HepG2 (cell line): ENCODE measurements around the gene SSR2. TPM values are rescaled to one million over a fixed set of nuclear protein-coding genes. Genes with fewer than 3 reads are reported as not detected.
A peak's percentile ranks its signal among the peaks of the same experiment; 100 is the strongest.

ENCODE experiments used
- ATAC-seq: fragments of 200-7000 bp; cut with Tn5 transposase; 3 replicates; pipeline ENCODE4 v1.9.1; 2020; ENCODE audit warnings: mild to moderate bottlenecking, moderate library complexity
- BruUV-seq: library from RNA; stranded (reverse); fragments of 400-500 nt; replicated peaks from 2 replicates; lab custom pipeline; 2021; lab: Mats Ljungman, UMichigan
- CTCF ChIA-PET: fragments of 300-600 bp; formaldehyde crosslinking; extraction: SDS; loops from one replicate; lab custom pipeline; 2021; ENCODE audit warnings: low total read pairs, inconsistent platforms, low intra/inter-chr PET ratio; lab: Yijun Ruan, JAX
- POLR2A ChIA-PET: fragments of 350-600 bp; sonication (Branson Sonifier 250); formaldehyde crosslinking; loops from one replicate; lab custom pipeline; 2020; ENCODE audit warnings: antibody characterized with exemption, inconsistent platforms; lab: Yijun Ruan, JAX
- DNase-seq: peaks from one replicate; pipeline ENCODE4 v3.0.0-alpha.2; 2015; ENCODE audit warnings: low spot score
- FAIRE-seq: peaks from 3 replicates; lab custom pipeline; 2011; peaks lifted over from hg19 to GRCh38; lab: Jason Lieb, UNC
- H2AFZ ChIP-seq: one replicate; pipeline ENCODE4 v1.6.1; 2011; ENCODE audit warnings: low read length, inconsistent platforms
- H3K27ac ChIP-seq: fragments of 300-600 bp; 3 replicates; pipeline ENCODE4 v1.8.0; 2011; ENCODE audit warnings: mixed run types, mild to moderate bottlenecking, mixed read lengths, low read length, inconsistent platforms; ENCODE audit not compliant: insufficient read depth; ENCODE audit errors: extremely low read length
- H3K27me3 ChIP-seq, 2 experiments: fragments of 200-600 bp in 1 of 2; 2 replicates in 1 of 2; 3 replicates in 1 of 2; pipeline versions ENCODE4 v1.6.0 to v1.8.0; 2011; ENCODE audit warnings: low read length in 2 of 2, mild to moderate bottlenecking in 2 of 2, moderate library complexity in 2 of 2, inconsistent platforms in 1 of 2; ENCODE audit not compliant: insufficient read depth in 2 of 2, control insufficient read depth in 1 of 2
- H3K36me3 ChIP-seq, 2 experiments: fragments of 200-600 bp in 1 of 2; replicated peaks in 1 of 2; 2 replicates in 1 of 2; 3 replicates in 1 of 2; pipeline versions ENCODE4 v1.5.1 to v1.8.0; 2011; ENCODE audit warnings: low read length in 2 of 2, inconsistent platforms in 1 of 2; ENCODE audit not compliant: insufficient read depth in 2 of 2, control insufficient read depth in 1 of 2
- H3K4me1 ChIP-seq: 2 replicates; pipeline ENCODE4 v1.5.1; 2012; ENCODE audit warnings: low read length, inconsistent platforms; ENCODE audit not compliant: insufficient read depth
- H3K4me2 ChIP-seq: 2 replicates; pipeline ENCODE4 v1.6.0; 2011; ENCODE audit warnings: low read depth, low read length, inconsistent platforms
- H3K4me3 ChIP-seq, 3 experiments: fragments of 200-600 bp in 1 of 3; sonication (generic), shearing (Covaris generic) in 1 of 3; replicated peaks in 1 of 3; 2 replicates each; pipeline ENCODE4 v1.5.1; 2011 to 2016; ENCODE audit warnings: low read length in 3 of 3, inconsistent platforms in 2 of 3, low read depth in 2 of 3, mild to moderate bottlenecking in 2 of 3, control low read depth in 1 of 3, mixed read lengths in 1 of 3; ENCODE audit not compliant: insufficient read depth in 1 of 3
- H3K79me2 ChIP-seq: one replicate; pipeline ENCODE4 v1.6.1; 2011; ENCODE audit warnings: low read length, inconsistent platforms; ENCODE audit not compliant: insufficient read depth
- H3K9ac ChIP-seq: 2 replicates; pipeline ENCODE4 v1.6.0; 2011; ENCODE audit warnings: mild to moderate bottlenecking, low read depth, low read length, inconsistent platforms; ENCODE audit not compliant: insufficient read depth
- H3K9me3 ChIP-seq: 2 replicates; pipeline ENCODE4 v1.5.1; 2012; ENCODE audit warnings: mild to moderate bottlenecking, low read length
- H4K20me1 ChIP-seq: 2 replicates; pipeline ENCODE4 v1.6.0; 2011; ENCODE audit warnings: inconsistent platforms, mild to moderate bottlenecking, low read length, moderate library complexity; ENCODE audit not compliant: insufficient read depth
- ATAD3A ChIP-seq: sonication (generic); formaldehyde crosslinking; IDR thresholded peaks from 2 replicates; pipeline ENCODE4 v1.4.0; 2020; ENCODE audit warnings: missing genetic modification reagents
- BRD4 ChIP-seq: sonication (generic); formaldehyde crosslinking; IDR thresholded peaks from 2 replicates; pipeline ENCODE4 v1.4.0; 2020; ENCODE audit warnings: missing genetic modification reagents
- EEA1 ChIP-seq: sonication (generic); formaldehyde crosslinking; IDR thresholded peaks from 2 replicates; pipeline ENCODE4 v1.5.1; 2020; ENCODE audit warnings: mild to moderate bottlenecking, missing genetic modification reagents, borderline replicate concordance
- HNF4A ChIP-seq: sonication (generic); formaldehyde crosslinking; IDR thresholded peaks from 2 replicates; pipeline ENCODE4 v1.4.0; 2020; ENCODE audit warnings: missing genetic modification reagents
- HOXA3 ChIP-seq: sonication (generic); formaldehyde crosslinking; IDR thresholded peaks from 2 replicates; pipeline ENCODE4 v1.5.0; 2020; ENCODE audit warnings: missing genetic modification reagents
- ISL2 ChIP-seq: sonication (generic); formaldehyde crosslinking; IDR thresholded peaks from 2 replicates; pipeline ENCODE4 v1.5.0; 2020; ENCODE audit warnings: missing genetic modification reagents
- KDM5B ChIP-seq: sonication (generic); formaldehyde crosslinking; IDR thresholded peaks from 2 replicates; pipeline ENCODE4 v1.4.0; 2020; ENCODE audit warnings: missing genetic modification reagents, mild to moderate bottlenecking, borderline replicate concordance
- LCORL ChIP-seq, 2 experiments: fragments of 450-650 bp in 1 of 2; sonication (generic) in 1 of 2; formaldehyde crosslinking in 1 of 2; IDR thresholded peaks; 2 replicates each; pipeline versions ENCODE4 v1.5.0 to v1.6.1; 2017 to 2020; ENCODE audit warnings: antibody characterized with exemption in 1 of 2, missing genetic modification reagents in 1 of 2
- RAD21 ChIP-seq: fragments of 450-650 bp; formaldehyde crosslinking; IDR thresholded peaks from 2 replicates; pipeline ENCODE4 v1.5.0; 2020; ENCODE audit warnings: mild to moderate bottlenecking
- RFX5 ChIP-seq: IDR thresholded peaks from 2 replicates; pipeline ENCODE4 v1.6.1; 2011; ENCODE audit warnings: low read depth, low read length, improper control_type of control experiment
- SRF ChIP-seq: IDR thresholded peaks from 2 replicates; pipeline ENCODE4 v1.6.1; 2011; ENCODE audit warnings: mild to moderate bottlenecking, low read depth, low read length, moderate library complexity
- TCF12 ChIP-seq, 2 experiments: fragments of 450-650 bp in 1 of 2; sonication (generic) in 1 of 2; formaldehyde crosslinking in 1 of 2; IDR thresholded peaks; 2 replicates each; pipeline versions ENCODE4 v1.6.1 to v1.8.0; 2017 to 2022; ENCODE audit warnings: antibody characterized with exemption in 1 of 2, mild to moderate bottlenecking in 1 of 2, missing genetic modification reagents in 1 of 2, moderate library complexity in 1 of 2
- ZNF260 ChIP-seq: sonication (generic); formaldehyde crosslinking; IDR thresholded peaks from 2 replicates; pipeline ENCODE4 v1.4.0; 2020; ENCODE audit warnings: missing genetic modification reagents, low read depth, mild to moderate bottlenecking, borderline replicate concordance
- ZNF850 ChIP-seq: sonication (generic); formaldehyde crosslinking; conservative IDR thresholded peaks from 2 replicates; pipeline ENCODE4 v1.9.0; 2021; ENCODE audit warnings: mild to moderate bottlenecking, missing genetic modification reagents
- WGBS: methylation state at CpG from one replicate; pipeline ENCODE4 v1.1.6; 2017; ENCODE audit warnings: low lambda C conversion rate; 5-methylcytosine and 5-hydroxymethylcytosine counted together
- in situ Hi-C: cut with HindIII; loops from 2 replicates; pipeline ENCODE4 v1.10.0; 2017; ENCODE audit warnings: low pct_unique_long_range_greater_than_20kb; ENCODE audit not compliant: extremely low pct_ligation_motif_present
- intact Hi-C: fragments of 100-400 bp; cut with micrococcal nuclease; formaldehyde crosslinking; loops from one replicate; pipeline ENCODE4 v1.10.0; 2022; ENCODE audit not compliant: unreplicated experiment
- polyA plus RNA-seq, 8 experiments: library from polyadenylated mRNA; depleted of rRNA in 3 of 8; stranded (reverse) in 7 of 8; unstranded in 1 of 8; fragments of >200 nt; fragmentation: Illumina TruSeq in 4 of 8; extraction: Trizol in 4 of 8; gene quantifications; 2 replicates each; pipeline versions ENCODE4 v1.2.1 to v1.2.3, GENCODE V29; 2011 to 2016; ENCODE audit warnings: low read depth in 4 of 8, missing spikeins in 1 of 8, mixed read lengths in 1 of 8; ENCODE audit not compliant: insufficient read depth in 1 of 8
- total RNA-seq, 5 experiments: library from RNA; depleted of rRNA; stranded (reverse); fragments of >200 nt; fragmentation: Illumina TruSeq; extraction: Trizol; gene quantifications; 2 replicates each; pipeline ENCODE4 v1.2.3, GENCODE V29; 2016; ENCODE audit warnings: low read depth in 1 of 5
- TF ChIP-seq, protein P1 (sequence below): sonication (generic); formaldehyde crosslinking; IDR thresholded peaks from 2 replicates; pipeline ENCODE4 v1.4.0; 2020; ENCODE audit warnings: mild to moderate bottlenecking, missing genetic modification reagents
- TF ChIP-seq, protein P2 (sequence below): sonication (generic); formaldehyde crosslinking; IDR thresholded peaks from 2 replicates; pipeline ENCODE4 v1.4.0; 2020; ENCODE audit warnings: missing genetic modification reagents, borderline replicate concordance
- TF ChIP-seq, protein P3 (sequence below): sonication (generic); formaldehyde crosslinking; IDR thresholded peaks from 2 replicates; pipeline ENCODE4 v1.5.0; 2020; ENCODE audit warnings: mild to moderate bottlenecking, missing genetic modification reagents, moderate library complexity

SSR2 gene
- total and polyA plus RNA-seq, 2 of the 13 experiments (the other 11 are each of a cell fraction or from before 2014, with no cell fraction given) = 284 to 461 TPM

DNA sequence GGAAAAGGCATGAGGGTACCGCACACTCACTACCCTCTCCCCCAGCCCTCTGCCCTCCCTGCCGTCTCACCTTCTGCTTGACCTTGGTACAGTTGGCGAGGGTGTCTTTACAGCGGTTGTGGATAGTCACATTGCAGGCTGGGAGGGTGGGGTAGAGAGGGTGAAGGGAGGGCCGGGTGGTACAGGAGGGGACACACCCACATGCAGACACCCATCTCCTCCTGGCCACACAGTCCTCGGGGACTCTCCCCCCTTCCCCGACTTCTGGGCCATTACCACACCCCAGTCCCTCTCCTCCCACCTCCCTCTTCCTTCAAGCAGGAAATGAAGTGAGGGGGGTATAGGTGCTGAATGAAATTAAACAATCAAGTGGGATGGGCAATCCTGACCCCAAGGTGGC is 54.0 kb downstream of the SSR2 start (continued):
- TF ChIP-seq, protein P1, sequence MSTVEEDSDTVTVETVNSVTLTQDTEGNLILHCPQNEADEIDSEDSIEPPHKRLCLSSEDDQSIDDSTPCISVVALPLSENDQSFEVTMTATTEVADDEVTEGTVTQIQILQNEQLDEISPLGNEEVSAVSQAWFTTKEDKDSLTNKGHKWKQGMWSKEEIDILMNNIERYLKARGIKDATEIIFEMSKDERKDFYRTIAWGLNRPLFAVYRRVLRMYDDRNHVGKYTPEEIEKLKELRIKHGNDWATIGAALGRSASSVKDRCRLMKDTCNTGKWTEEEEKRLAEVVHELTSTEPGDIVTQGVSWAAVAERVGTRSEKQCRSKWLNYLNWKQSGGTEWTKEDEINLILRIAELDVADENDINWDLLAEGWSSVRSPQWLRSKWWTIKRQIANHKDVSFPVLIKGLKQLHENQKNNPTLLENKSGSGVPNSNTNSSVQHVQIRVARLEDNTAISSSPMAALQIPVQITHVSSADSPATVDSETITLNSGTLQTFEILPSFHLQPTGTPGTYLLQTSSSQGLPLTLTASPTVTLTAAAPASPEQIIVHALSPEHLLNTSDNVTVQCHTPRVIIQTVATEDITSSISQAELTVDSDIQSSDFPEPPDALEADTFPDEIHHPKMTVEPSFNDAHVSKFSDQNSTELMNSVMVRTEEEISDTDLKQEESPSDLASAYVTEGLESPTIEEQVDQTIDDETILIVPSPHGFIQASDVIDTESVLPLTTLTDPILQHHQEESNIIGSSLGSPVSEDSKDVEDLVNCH (CRISPR knock-in tag) = no peak
- TF ChIP-seq BRD4 (CRISPR knock-in tag) (no peak), TCF12 (IDR thresholded peaks at IDR 0.05) (no peak), TCF12 (CRISPR knock-in tag; IDR thresholded peaks at IDR 0.05) (peak; percentile 9; the same call in 1 of the 2 replicates)

DNA sequence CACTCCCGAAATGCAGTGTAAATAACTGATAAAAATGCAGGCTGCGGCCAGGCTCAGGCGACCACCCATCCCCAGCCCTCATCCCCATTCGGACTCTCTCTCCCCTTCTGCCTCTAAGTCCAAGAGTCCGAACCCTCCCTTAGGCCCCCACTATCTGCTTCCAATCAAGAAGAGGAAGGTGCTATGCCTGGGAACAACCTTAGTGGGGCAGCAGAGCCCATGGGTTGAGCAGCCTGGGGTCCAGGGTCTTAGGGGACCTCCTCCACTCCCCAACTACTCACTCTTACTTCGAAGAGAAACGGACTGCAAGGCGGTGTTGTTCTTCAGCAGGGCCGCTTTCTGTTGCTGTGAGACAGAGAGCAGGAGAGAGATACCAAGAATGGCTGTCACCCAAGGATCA is 54.6 kb downstream of the SSR2 start:
- 85% methylated on average over 9 of the region's 9 CpGs for WGBS
- no peak overlapping the region for H2AFZ ChIP-seq
- ATAC-seq = peak; percentile 23; the same call in 2 of the 3 replicates
- in situ Hi-C loops = no loop called here
- H3K79me2 ChIP-seq = peaks cover 19% of the 10 kb centered on the region
- DNase-seq = no peak
- peaks cover 54% of the 10 kb centered on the region for H3K4me1 ChIP-seq
- H3K4me2 ChIP-seq = no peak overlapping the region
- H3K27me3 ChIP-seq = no peaks in the 10 kb centered on the region
- no peaks in the 10 kb centered on the region; the same call in 1 of the 2 replicates for H4K20me1 ChIP-seq
- intact Hi-C loops = no loop called here
- peaks cover 33 to 64% of the 10 kb centered on the region in 2 experiments for H3K36me3 ChIP-seq
- H3K27ac ChIP-seq = peak overlapping the region; percentile 86
- CTCF ChIA-PET = interaction anchor here (0.7 kb wide), 1 partner anchor 23 kb away, joined by 5 read pairs; no protein-coding TSS in a partner anchor
- no TSS peak for BruUV-seq
- H3K4me3 ChIP-seq = no peak overlapping the region
- FAIRE-seq = no peak
- no peak overlapping the region for H3K9ac ChIP-seq
- no peaks in the 10 kb centered on the region for H3K9me3 ChIP-seq
- POLR2A ChIA-PET = interaction anchor here (2.4 to 5.0 kb wide), 3 partner anchors 11 to 21 kb away, joined by 18 to 64 read pairs (median 37); partner anchors contain the start of gene ARHGEF2
- no peak for TF ChIP-seq EEA1 (CRISPR knock-in tag)
- TF ChIP-seq ISL2 = no peak
- no peak for TF ChIP-seq LCORL (IDR thresholded peaks at IDR 0.05)
- TF ChIP-seq LCORL (CRISPR knock-in tag; IDR thresholded peaks at IDR 0.05) = peak; percentile 47; the same call in 1 of the 2 replicates
- TF ChIP-seq, protein P2, sequence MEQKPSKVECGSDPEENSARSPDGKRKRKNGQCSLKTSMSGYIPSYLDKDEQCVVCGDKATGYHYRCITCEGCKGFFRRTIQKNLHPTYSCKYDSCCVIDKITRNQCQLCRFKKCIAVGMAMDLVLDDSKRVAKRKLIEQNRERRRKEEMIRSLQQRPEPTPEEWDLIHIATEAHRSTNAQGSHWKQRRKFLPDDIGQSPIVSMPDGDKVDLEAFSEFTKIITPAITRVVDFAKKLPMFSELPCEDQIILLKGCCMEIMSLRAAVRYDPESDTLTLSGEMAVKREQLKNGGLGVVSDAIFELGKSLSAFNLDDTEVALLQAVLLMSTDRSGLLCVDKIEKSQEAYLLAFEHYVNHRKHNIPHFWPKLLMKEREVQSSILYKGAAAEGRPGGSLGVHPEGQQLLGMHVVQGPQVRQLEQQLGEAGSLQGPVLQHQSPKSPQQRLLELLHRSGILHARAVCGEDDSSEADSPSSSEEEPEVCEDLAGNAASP = no peak
- TF ChIP-seq KDM5B = 0 out of 2 replicates have a peak, but pooled peaks have one; percentile 17
- TF ChIP-seq, protein P3, sequence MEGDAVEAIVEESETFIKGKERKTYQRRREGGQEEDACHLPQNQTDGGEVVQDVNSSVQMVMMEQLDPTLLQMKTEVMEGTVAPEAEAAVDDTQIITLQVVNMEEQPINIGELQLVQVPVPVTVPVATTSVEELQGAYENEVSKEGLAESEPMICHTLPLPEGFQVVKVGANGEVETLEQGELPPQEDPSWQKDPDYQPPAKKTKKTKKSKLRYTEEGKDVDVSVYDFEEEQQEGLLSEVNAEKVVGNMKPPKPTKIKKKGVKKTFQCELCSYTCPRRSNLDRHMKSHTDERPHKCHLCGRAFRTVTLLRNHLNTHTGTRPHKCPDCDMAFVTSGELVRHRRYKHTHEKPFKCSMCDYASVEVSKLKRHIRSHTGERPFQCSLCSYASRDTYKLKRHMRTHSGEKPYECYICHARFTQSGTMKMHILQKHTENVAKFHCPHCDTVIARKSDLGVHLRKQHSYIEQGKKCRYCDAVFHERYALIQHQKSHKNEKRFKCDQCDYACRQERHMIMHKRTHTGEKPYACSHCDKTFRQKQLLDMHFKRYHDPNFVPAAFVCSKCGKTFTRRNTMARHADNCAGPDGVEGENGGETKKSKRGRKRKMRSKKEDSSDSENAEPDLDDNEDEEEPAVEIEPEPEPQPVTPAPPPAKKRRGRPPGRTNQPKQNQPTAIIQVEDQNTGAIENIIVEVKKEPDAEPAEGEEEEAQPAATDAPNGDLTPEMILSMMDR (CRISPR knock-in tag) = peak; percentile 68
- TF ChIP-seq ATAD3A (CRISPR knock-in tag) = no peak
- TF ChIP-seq ZNF850 (CRISPR knock-in tag) = no peak
- TF ChIP-seq HNF4A (CRISPR knock-in tag) = peak; percentile 52
- TF ChIP-seq SRF = no peak
- TF ChIP-seq ZNF260 (CRISPR knock-in tag) = no peak
- TF ChIP-seq RFX5 = no peak
- TF ChIP-seq RAD21 (CRISPR knock-in tag) = peak; percentile 56; the same call in 1 of the 2 replicates
- 0 out of 2 replicates have a peak, but pooled peaks have one; percentile 18 for TF ChIP-seq HOXA3 (CRISPR knock-in tag)
